ENCODE data around the gene RHOH. TPM values are rescaled to one million over a fixed set of nuclear protein-coding genes. Genes with fewer than 3 reads are reported as not detected.

RHOH gene
- polyA plus RNA-seq, 6 donors from 2014 or later, result 411 to 590 (median 456) TPM

DNA sequence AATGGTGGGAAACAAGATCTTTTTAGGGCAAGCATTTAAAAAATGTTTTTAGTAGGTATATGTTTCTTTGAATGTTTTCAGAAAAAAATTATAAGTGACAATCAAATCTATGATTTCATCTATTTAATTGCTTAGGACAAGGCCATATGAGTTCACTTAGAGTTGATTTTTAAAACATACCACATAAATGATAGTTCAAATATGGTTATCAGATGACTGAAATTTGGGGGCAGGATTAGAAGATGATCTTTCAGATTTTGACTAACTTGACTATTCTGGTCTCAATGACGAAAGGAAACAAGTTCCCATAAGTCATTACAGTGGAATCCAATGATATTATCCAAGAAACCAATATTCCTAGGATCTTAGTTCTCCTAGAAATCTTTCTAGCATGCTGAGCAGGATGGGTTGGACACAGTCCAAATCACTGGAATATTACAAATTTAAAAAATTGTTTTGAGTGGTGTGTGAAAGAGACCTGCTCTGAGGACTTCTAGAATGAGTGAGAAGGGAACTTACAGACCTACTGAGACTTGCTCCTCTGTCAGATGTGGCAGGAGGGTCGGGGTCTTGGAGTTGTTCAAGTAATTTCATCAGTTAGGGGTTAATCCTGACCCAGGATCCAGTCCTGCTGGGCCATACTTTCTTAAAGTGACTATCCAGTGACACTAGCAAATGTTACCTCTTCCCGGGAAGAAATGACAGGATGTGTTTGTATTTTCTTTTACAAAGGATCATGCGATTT lies 20.0 kb downstream of the RHOH start:
- H3K27ac Mint-ChIP-seq, result peak overlapping the region; percentile 30 to 92 (median 56)
- no peak for ATAC-seq (ENCODE audit: low read depth in 2 of 2)
- H3K27me3 Mint-ChIP-seq, result no peaks in the 10 kb centered on the region
- peaks cover 19 to 31% of the 10 kb centered on the region in 2 donors for H3K36me3 Mint-ChIP-seq
- H3K4me1 Mint-ChIP-seq, result peaks cover 85 to 97% (median 91%) of the 10 kb centered on the region in 3 donors
- DNase-seq, result no peak
- H3K9me3 Mint-ChIP-seq, result no peaks in the 10 kb centered on the region
- peak overlapping the region in 6 of 8 donors; percentile 12 to 59 (median 52) for H3K4me3 Mint-ChIP-seq

DNA sequence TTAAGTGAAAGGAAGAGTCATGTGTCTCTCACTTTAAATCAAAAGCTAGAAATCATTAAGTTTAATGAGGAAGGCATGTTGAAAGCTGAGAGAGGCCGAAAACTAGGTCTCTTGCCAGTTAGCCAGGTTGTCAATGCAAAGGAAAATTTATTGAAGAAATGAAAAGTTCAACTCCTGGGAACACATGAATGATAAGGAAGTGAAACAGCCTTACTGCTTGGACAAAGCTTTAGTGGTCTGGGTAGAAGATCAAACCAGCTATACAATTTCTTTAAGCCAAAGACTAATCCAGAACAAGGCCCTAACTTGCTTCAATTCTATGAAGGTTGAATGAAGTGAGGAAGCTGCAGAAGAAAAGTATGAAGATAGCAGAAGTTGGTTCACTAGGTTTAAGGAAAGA lies 24.9 kb downstream of the RHOH start:
- peak; percentile 30 to 31 for ATAC-seq (ENCODE audit: low read depth in 2 of 2)

DNA sequence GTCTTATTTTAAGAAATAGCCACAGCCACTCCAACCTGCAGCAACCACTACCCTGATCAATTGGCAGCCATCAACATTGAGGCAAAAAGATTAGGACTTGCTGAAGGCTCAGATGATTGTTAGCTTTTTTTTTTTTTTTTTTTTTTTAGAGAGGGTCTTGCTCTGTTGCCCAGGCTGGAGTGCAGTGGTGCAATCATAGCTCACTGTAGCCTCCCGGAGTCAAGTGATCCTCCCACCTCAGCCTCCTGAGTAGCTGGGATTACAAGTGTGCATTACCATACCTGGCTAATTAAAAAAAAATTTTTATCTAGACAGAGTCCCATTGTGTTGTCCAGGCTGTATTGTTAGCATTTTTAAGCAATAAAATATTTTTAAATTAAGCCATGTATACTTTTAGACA lies 26.5 kb downstream of the RHOH start:
- ATAC-seq (ENCODE audit: low read depth in 2 of 2), result no peak
- Mint-ChIP-seq H3K27ac (peak overlapping the region in 3 of 6 donors; percentile 2 to 49 (median 27)), H3K9me3 (no peaks in the 10 kb centered on the region), H3K4me1 (peaks cover 66 to 92% (median 77%) of the 10 kb centered on the region in 3 donors), H3K4me3 (peak overlapping the region in 3 of 8 donors; percentile 1 to 44 (median 42)), H3K27me3 (no peaks in the 10 kb centered on the region), H3K36me3 (peaks cover 24 to 35% of the 10 kb centered on the region in 2 donors)
- no peak for DNase-seq

More for the DNA sequence above, 24.9 kb downstream of the RHOH start:
- DNase-seq, result no peak
- H3K9me3 Mint-ChIP-seq, result no peaks in the 10 kb centered on the region
- no peaks in the 10 kb centered on the region for H3K27me3 Mint-ChIP-seq
- peaks cover 24 to 27% of the 10 kb centered on the region in 2 donors for H3K36me3 Mint-ChIP-seq
- peak overlapping the region in 6 of 8 donors; percentile 0 to 70 (median 24) for H3K4me3 Mint-ChIP-seq
- peaks cover 72 to 95% (median 81%) of the 10 kb centered on the region in 3 donors for H3K4me1 Mint-ChIP-seq
- H3K27ac Mint-ChIP-seq, result peak overlapping the region; percentile 3 to 84 (median 72)

DNA sequence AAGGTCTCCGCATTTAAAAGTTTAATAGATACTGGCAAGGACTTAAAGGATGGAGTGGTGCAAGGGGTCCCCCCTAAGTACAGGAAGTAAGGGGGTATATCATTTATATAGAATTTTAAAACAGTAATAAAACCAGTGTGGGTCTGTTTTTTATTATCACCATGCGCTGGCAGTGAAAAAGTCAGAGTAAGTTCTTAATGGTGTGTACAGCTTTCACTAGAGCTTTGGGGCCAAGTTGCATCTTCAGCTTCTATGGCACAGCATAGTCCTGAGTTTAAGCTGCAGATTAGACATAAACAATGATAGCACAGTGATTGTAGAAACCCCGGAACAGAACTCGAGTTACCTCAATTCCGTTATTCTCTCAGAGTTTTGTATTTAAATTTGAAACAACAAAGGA lies 27.6 kb downstream of the RHOH start:
- Mint-ChIP-seq H3K4me3 (no peak overlapping the region), H3K4me1 (peaks cover 65 to 92% (median 77%) of the 10 kb centered on the region in 3 donors), H3K27ac (peak overlapping the region in 2 of 6 donors; percentile 14 to 42), H3K27me3 (no peaks in the 10 kb centered on the region), H3K36me3 (peaks cover 24 to 40% of the 10 kb centered on the region in 2 donors), H3K9me3 (no peaks in the 10 kb centered on the region)
- ATAC-seq (ENCODE audit: low read depth in 2 of 2) (no peak), DNase-seq (no peak)

DNA sequence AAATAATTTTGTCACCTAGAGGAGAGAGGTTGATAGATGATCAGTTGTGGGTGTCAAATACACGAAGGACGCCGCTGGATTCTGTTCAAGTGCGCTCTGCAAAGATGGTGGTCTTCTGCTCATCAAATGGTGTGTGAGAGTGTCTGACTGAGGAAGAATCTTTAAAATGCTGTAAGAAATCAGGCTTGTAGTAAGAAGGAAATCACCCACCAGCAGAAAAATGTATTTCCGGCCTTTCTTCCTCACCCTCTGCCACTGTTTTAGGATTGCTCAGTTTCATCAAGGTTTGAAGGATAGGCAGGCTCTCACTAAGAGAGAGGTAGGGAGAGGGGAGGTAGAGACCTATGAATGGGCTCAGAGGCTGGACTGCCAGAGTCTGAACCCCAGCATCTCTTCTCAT lies 28.7 kb downstream of the RHOH start:
- peak overlapping the region in 5 of 6 donors; percentile 6 to 85 (median 76) for H3K27ac Mint-ChIP-seq
- H3K27me3 Mint-ChIP-seq, result no peaks in the 10 kb centered on the region
- peaks cover 63 to 91% (median 79%) of the 10 kb centered on the region in 3 donors for H3K4me1 Mint-ChIP-seq
- peaks cover 24 to 40% of the 10 kb centered on the region in 2 donors for H3K36me3 Mint-ChIP-seq
- H3K9me3 Mint-ChIP-seq, result no peaks in the 10 kb centered on the region
- ATAC-seq (ENCODE audit: low read depth in 2 of 2) (no peak), DNase-seq (no peak)
- H3K4me3 Mint-ChIP-seq, result peak overlapping the region in 7 of 8 donors; percentile 2 to 82 (median 41)

- Mint-ChIP-seq H3K4me1 (peaks cover 64 to 94% (median 83%) of the 10 kb centered on the region in 3 donors), H3K9me3 (no peaks in the 10 kb centered on the region), H3K36me3 (peaks cover 28 to 44% of the 10 kb centered on the region in 2 donors), H3K4me3 (peak overlapping the region; percentile 6 to 81 (median 48)), H3K27ac (peak overlapping the region; percentile 5 to 85 (median 78)), H3K27me3 (no peaks in the 10 kb centered on the region)
- peak in 1 of 2 donors; percentile 34 for ATAC-seq (ENCODE audit: low read depth in 2 of 2)
- no peak for DNase-seq
Measured at GRCh38 chr4:40227284-40227683, 30.5 kb downstream of the RHOH start.

DNA sequence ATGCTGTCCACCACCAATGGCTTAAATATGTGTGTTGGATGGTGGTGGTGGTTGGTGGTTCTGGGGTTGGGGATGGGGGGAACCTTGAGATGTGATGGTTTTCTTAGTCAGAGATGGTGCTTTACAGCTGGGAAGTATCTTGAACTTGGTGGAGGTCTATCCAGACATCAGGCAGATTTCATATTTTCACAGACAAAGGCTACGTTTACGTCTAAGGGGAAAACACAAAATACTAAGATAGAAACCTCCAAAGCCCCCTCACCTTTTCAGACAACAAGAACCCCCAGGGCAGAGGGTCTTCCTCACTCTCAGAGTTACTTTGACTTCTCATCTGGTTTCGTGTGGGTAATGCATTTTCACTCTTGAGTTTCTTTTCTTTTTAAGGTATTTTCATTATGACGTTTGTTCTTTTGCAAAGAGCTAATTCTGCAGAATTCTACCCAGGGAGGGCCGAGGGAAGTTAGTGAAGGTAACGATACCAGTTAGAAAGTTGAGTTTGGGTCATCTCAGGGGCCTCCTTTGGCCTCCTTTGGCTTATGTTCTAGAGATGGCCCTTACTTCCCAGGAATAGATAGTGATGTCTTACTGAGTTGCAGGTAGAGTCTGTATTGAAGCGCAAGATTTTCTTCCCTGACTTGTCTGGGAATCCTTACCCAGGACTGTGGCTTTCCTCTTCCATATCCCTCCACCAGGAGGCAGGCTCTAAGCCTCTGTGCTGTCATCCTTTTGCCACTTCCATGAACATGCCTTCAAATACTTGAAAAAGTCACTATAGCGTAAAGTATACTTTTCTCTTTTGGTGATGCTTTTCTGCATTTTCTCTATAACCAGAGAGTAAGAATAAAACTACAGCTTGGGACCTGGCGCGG lies 31.9 kb downstream of the RHOH start:
- peaks cover 62 to 92% (median 85%) of the 10 kb centered on the region in 3 donors for H3K4me1 Mint-ChIP-seq
- peaks cover 0 to 5% (median 0%) of the 10 kb centered on the region in 7 donors for H3K9me3 Mint-ChIP-seq
- peak overlapping the region in 7 of 8 donors; percentile 16 to 81 (median 36) for H3K4me3 Mint-ChIP-seq
- ATAC-seq (ENCODE audit: low read depth in 2 of 2) (peak; percentile 17 to 27), DNase-seq (no peak)
- peaks cover 30 to 44% of the 10 kb centered on the region in 2 donors for H3K36me3 Mint-ChIP-seq
- no peaks in the 10 kb centered on the region for H3K27me3 Mint-ChIP-seq
- H3K27ac Mint-ChIP-seq, result peak overlapping the region; percentile 34 to 94 (median 76)

GRCh38 chr4:40231316-40231863 lies 34.6 kb downstream of the RHOH start:
- no peak for ATAC-seq (ENCODE audit: low read depth in 2 of 2)
- H3K4me3 Mint-ChIP-seq, result peak overlapping the region in 6 of 8 donors; percentile 18 to 83 (median 54)
- no peak for DNase-seq
- peaks cover 0 to 5% (median 0%) of the 10 kb centered on the region in 7 donors for H3K9me3 Mint-ChIP-seq
- peaks cover 22 to 39% of the 10 kb centered on the region in 2 donors for H3K36me3 Mint-ChIP-seq
- peak overlapping the region; percentile 84 to 93 (median 90) for H3K27ac Mint-ChIP-seq
- H3K27me3 Mint-ChIP-seq, result no peaks in the 10 kb centered on the region
- peaks cover 58 to 91% (median 80%) of the 10 kb centered on the region in 3 donors for H3K4me1 Mint-ChIP-seq

GRCh38 chr4:40232610-40233009 lies 35.8 kb downstream of the RHOH start:
- H3K4me1 Mint-ChIP-seq, result peaks cover 50 to 91% (median 70%) of the 10 kb centered on the region in 3 donors
- H3K9me3 Mint-ChIP-seq, result peaks cover 0 to 5% (median 0%) of the 10 kb centered on the region in 7 donors
- no peaks in the 10 kb centered on the region for H3K27me3 Mint-ChIP-seq
- DNase-seq (no peak), ATAC-seq (ENCODE audit: low read depth in 2 of 2) (no peak)
- H3K4me3 Mint-ChIP-seq, result peak overlapping the region in 5 of 8 donors; percentile 10 to 68 (median 39)
- H3K36me3 Mint-ChIP-seq, result peaks cover 22 to 31% of the 10 kb centered on the region in 2 donors
- H3K27ac Mint-ChIP-seq, result peak overlapping the region; percentile 33 to 96 (median 78)

DNA sequence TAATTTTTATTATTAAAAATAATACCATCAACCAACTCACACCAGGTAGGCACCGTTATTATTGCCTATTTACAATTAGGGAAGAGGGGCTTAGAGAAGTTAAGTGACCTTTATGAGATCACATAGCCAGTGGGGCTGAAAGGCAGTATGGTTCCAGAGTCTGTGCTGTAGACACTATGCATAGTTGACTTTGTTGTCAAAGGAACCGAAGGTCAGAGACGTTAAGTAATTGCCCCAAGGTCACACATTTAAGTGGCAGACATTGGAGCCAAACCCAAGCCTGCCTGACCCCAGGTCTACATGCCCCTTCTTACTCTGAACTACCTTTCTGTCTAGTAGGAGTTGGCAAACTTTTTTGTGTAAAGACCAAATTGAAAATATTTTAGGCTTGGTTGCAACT lies 36.4 kb downstream of the RHOH start:
- H3K36me3 Mint-ChIP-seq, result peaks cover 22 to 29% of the 10 kb centered on the region in 2 donors
- H3K4me1 Mint-ChIP-seq, result peaks cover 54 to 94% (median 73%) of the 10 kb centered on the region in 3 donors
- DNase-seq, result no peak
- H3K4me3 Mint-ChIP-seq, result peak overlapping the region in 2 of 8 donors; percentile 24 to 41
- H3K27ac Mint-ChIP-seq, result peak overlapping the region in 4 of 6 donors; percentile 22 to 96 (median 72)
- H3K27me3 Mint-ChIP-seq, result no peaks in the 10 kb centered on the region
- H3K9me3 Mint-ChIP-seq, result peaks cover 0 to 5% (median 0%) of the 10 kb centered on the region in 7 donors
- no peak for ATAC-seq (ENCODE audit: low read depth in 2 of 2)

GRCh38 chr4:40234519-40235039 lies 37.7 kb downstream of the RHOH start:
- ATAC-seq (ENCODE audit: low read depth in 2 of 2) (no peak), DNase-seq (no peak)
- Mint-ChIP-seq H3K9me3 (peaks cover 0 to 5% (median 0%) of the 10 kb centered on the region in 7 donors), H3K4me1 (peaks cover 54 to 94% (median 70%) of the 10 kb centered on the region in 3 donors), H3K27ac (peak overlapping the region; percentile 27 to 96 (median 72)), H3K36me3 (peaks cover 22 to 24% of the 10 kb centered on the region in 2 donors), H3K4me3 (peak overlapping the region in 5 of 8 donors; percentile 25 to 77 (median 56)), H3K27me3 (no peaks in the 10 kb centered on the region)

- peak overlapping the region; percentile 18 to 83 (median 57) for H3K4me3 Mint-ChIP-seq
- no peaks in the 10 kb centered on the region for H3K27me3 Mint-ChIP-seq
- no peaks in the 10 kb centered on the region for H3K9me3 Mint-ChIP-seq
- peak overlapping the region; percentile 45 to 95 (median 80) for H3K27ac Mint-ChIP-seq
- DNase-seq (no peak), ATAC-seq (ENCODE audit: low read depth in 2 of 2) (no peak)
- peaks cover 8 to 10% of the 10 kb centered on the region in 2 donors for H3K36me3 Mint-ChIP-seq
- H3K4me1 Mint-ChIP-seq, result peaks cover 42 to 95% (median 55%) of the 10 kb centered on the region in 3 donors
Measured at GRCh38 chr4:40238008-40238699, 41.3 kb downstream of the RHOH start.

All from naive B cell (primary cell).